ENCODE data around the gene ZNF362.

The ZNF362 gene

DNA sequence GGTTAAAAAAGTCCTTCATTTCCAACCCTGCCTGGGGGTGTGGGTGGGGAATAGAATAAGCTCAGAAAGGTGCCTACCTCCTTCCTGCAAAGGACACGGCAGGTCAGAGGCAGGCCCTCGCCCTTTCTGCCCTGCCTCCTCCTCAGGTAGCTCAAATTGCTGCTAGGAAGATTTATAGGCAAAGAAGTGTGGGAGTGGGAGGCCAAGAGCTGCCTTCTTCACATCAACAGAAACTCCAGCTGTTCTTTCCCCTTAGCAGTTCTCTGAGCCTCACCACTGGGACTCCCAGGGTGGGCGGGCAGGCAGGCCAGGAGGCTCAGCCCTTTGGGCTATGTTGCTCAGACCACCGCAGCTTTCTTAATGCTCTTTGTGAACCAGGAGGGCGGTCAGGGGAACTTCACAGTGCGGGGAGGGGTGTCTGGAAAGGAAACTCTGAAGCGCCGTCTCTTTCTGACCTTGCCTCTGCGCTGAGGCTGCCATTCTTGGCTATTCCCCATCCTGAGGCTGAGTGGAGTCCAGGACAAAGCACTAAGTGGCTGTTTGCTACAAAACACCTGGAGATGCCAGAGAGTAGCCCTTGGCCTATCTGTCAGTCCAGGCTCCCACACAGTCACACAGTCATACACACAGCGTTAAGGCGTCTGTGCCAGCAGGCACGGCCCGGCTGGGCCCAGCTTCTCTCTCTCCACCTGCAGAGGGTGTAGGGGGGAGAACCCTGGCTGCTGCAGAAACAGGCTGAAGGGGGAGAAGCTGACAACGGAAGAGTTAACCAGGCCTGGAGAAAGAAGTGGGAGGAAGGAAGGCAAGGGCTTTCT, 67.6 kb downstream of the ZNF362 start:
- DNase-seq (ENCODE audit: low read depth in 1 of 2, low spot score in 1 of 2): no peak

DNA sequence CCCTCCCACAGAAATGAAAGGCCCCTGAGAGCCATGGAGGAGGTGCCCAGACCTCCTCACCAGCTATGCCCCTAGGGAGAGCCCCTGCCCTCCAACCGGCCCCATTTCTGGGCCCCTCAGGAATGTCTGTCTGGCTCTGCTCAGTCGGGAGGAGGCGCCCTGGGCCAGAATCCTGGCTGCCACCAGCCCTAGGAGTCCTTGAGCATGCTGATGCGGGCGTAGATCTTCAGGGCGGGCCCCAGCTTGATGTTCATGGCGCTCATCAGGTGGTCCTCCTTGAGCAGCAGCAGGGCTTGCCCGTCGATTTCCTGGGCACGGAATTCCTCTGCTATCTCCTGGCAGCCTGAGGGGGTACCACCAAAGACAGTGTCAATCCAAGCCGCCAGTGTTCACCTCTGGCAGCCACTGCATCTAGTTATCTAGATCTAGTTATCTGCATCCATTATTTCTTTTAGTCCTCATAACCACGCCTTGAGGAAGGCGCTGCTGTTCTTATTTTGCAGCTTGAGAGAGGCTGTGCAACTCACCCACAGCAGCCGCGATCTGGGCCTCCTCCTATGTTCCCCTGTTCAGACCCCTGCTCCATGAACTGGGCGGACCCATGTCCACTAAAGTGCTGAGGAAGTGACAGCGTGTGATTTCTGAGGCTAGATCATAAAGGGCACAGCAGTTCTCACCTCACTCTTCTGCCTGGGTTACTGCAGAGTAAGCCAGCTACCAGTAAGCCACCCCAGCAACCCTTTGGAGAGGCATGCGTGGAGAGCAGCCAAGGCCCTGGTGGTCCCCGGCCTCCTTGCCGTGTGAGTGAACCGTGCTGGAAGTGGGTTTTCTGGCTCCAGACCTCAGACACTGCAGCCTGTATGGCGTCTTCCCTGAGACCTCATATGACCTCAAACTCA, 68.6 kb downstream of the ZNF362 start:
- no peak for DNase-seq (ENCODE audit: low read depth in 1 of 2, low spot score in 1 of 2)

DNA sequence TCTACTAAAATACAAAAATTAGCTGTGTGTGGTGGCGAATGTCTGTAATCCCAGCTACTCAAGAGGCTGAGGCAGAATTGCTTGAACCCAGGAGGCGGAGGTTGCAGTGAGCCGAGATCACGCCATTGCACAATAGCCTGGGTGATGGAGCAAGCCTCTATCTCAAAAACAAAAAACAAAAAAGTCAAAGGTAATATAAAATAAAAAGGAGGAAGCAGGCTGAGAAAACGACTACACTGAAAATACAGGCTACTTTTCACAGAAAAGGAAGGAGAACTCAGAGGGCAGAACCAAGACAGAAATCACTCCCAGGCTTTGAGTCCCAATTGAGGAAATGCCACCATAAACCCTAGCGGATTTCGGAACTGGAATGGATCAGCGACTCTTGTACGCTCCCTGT, 70.5 kb downstream of the ZNF362 start:
- DNase-seq (ENCODE audit: low read depth in 1 of 2, low spot score in 1 of 2): no peak

DNA sequence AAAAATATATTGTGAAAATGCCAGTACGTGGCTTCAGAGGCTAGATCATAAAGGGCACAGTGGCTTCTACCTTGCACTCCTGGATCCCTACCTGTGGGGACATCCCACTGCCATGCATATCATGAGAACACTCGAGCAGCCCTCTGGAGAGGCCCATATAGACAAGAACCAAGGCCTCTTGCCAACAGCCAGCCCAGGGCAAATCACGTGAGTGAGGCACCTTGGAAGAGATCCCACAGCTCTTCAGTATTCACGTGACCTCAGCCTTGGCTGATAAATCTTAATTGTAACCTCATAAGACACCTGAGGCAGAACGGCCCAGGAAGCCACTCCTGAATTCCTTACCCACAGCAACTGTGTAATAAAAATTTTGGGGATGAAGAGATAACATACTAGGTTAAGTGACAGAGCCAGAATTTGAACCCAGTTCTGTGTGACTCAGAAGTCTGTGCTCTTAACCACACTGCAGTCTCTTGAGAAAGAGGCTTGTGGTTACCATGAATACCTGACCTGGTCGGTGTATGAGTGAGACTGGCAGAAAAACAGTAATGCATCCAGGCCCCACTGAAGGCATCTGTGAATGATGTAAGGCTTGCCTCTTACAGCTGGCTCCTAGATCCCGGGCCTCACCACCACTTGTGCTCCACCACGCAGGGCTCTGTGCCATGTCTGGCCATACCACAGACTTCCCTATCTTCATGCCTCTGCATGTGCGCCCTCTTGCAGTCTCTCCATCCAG, 71.5 kb downstream of the ZNF362 start:
- DNase-seq (ENCODE audit: low read depth in 1 of 2, low spot score in 1 of 2): no peak

DNA sequence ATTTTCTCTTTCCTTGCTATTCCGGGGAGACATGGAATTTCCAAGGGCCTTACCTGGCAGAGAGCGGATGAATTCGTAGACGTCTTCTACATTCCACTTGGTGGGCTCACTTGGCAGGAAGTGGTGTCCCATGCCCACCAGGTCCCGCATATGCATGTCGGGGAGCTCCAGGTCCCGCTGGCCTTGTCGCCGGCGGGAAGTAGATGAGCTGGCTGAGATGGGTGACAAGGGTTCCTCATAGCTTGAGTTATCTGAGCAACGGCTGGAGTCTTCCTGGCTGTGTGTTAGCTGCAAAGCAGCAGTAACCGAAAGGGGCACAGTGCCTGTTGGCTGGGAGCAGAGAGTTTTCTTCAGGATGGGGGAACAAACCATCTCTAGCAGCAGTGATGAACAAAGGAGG, 72.5 kb downstream of the ZNF362 start:
- no peak for DNase-seq (ENCODE audit: low read depth in 1 of 2, low spot score in 1 of 2)

DNA sequence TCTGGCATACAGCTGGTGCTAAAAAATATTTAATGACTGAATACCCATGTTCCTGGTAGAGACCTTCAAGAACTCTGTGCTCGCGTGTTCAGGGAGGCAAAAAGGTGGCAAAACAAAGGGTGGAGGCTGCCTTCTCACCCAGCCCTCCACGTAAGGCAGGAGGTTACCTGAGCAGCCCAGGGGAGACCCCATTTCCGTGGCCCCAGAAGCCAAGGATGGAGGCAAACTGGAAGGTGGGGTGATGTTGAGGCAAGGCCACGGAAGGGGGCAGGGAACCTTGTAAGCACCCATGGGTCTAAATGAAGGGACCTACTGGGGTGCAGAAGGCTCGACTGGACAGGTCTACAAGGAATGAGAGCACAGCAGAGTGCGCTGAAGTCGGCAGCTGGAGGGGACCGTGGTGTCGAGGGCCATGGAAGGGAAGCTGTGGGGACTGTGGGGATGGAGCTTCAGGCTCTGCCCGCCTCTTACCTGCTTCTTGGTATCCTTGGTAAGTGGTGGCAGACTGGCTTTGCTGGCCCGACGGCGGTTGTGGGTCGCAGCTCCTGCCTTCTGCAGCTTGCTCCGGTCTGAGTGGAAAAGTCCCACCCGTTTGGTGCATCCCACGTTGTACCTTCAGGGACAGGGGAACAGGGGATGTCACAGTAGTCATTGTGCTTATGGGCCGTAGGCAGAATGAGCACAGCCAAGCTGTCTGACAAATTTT, 73.5 kb downstream of the ZNF362 start:
- no peak for DNase-seq (ENCODE audit: low read depth in 1 of 2, low spot score in 1 of 2)

- DNase-seq (ENCODE audit: low read depth in 1 of 2, low spot score in 1 of 2): no peak
Observed at GRCh38 chr1:33330361-33330890, 74.1 kb downstream of the ZNF362 start.

- no peak for DNase-seq (ENCODE audit: low read depth in 1 of 2, low spot score in 1 of 2)
Observed at GRCh38 chr1:33330906-33331305, 74.6 kb downstream of the ZNF362 start.

DNA sequence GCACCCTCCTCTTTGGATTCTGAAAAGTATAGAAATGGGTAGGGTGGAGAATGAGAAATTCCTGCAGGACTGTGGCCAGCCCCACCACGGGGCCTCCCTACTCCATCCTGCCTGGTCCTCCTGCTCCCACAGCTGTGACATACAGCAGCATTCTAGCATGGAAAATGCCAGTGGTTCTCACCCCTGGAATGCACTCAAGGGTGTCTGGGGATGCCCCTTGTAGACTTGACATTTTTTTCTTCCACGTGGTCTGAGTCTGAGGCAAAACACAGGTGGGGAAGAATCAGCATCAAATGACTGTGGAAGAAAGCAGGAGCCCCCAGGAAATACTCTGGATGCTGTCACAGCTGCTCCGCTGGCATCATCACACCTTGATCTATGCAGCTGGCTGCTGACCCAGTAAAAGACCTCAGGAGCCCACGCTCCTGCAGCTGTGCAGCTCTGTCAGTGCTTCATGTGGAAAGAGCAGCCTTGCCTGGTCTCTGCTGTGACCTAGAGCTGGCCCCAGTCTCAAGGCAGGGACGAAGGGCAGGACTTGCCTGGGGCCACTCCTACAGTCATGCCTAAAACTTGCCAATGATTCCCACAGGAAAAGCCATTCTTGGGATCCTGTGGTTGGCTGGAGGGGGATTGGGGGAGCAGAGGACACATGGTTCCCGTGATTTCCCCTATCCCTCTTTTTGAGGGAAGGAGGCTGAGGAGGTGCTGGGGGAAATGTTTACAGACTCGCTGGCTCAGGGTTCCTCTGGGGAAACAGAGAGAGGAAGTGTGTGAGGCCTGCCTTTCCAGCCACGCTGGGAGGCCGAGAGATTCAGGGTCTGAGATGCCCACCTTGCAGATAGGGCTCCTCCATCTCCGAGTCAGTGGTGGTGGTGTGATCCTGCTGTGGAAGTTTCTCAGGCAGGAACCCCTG, 75.4 kb downstream of the ZNF362 start:
- DNase-seq (ENCODE audit: low read depth in 1 of 2, low spot score in 1 of 2): no peak

GRCh38 chr1:33332357-33332789, 76.1 kb downstream of the ZNF362 start:
- DNase-seq (ENCODE audit: low read depth in 1 of 2, low spot score in 1 of 2): no peak

DNA sequence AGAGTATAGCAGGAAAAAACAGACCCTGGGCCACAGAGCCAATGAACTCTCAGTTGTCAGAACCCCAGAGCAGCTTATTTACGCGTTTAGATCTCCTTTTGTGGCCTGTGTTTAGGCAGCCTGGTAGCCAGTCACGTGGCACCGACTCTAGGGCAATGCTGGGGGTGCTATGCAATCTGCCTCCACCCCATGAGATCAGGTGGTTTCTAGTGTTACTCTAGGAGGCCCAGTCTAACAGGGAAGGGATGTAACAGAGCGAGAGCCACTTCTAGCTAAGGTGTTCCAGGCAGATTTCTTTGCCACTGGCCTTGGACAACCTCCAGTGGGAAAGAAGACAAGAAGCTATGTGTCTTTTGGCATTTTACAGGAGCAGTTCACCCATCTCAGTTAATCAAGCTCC, 76.6 kb downstream of the ZNF362 start:
- no peak for DNase-seq (ENCODE audit: low read depth in 1 of 2, low spot score in 1 of 2)

GRCh38 chr1:33334081-33334552, 77.8 kb downstream of the ZNF362 start:
- DNase-seq (ENCODE audit: low read depth in 1 of 2, low spot score in 1 of 2): no peak

- DNase-seq (ENCODE audit: low read depth in 1 of 2, low spot score in 1 of 2): no peak
Observed at GRCh38 chr1:33335020-33335419, 78.7 kb downstream of the ZNF362 start.

DNA sequence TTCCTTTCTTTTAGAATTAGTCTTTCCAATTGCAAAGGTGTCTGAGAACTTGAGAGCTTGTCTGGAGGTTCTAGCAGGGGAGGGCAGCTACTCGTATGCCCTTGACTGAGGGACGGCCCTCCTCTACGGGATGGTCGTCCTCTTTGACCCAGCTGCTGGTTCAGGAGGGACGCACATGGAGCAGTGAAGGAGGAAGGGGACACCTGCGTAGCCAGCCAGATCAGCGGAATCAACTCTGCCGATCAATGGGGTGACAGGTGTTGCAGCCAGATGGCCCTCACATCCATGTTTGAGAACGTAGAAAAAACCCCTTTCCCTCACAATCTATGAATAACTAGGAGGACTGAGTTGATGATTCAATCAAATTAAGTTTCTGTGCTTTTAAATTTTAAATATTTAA, 80.3 kb downstream of the ZNF362 start:
- no peak for DNase-seq (ENCODE audit: low read depth in 1 of 2, low spot score in 1 of 2)

GRCh38 chr1:33337441-33337840, 81.1 kb downstream of the ZNF362 start:
- no peak for DNase-seq (ENCODE audit: low read depth in 1 of 2, low spot score in 1 of 2)

- DNase-seq (ENCODE audit: low read depth in 1 of 2, low spot score in 1 of 2): no peak
Observed at GRCh38 chr1:33338048-33338439, 81.8 kb downstream of the ZNF362 start.

GRCh38 chr1:33338440-33339211, 82.3 kb downstream of the ZNF362 start:
- DNase-seq (ENCODE audit: low read depth in 1 of 2, low spot score in 1 of 2): no peak

DNA sequence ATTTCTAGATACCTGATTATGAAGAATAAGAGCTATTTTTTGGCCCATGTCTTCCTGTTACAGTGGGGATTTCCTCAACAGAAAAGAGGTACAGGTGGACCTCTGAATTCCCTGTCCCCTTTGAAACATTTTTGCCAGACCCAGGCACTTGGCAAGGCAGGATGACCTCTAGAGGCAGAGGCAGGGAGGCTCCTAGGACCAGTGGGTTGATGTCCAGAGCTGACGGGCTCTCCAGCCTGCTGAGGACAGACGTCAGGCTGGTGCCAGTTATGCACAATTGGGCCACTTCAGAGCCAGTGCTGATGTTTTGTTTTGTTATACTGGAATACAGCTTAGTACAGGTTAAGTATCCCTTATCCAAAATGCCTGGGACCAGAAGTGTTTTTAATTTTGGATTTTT, 83.1 kb downstream of the ZNF362 start:
- no peak for DNase-seq (ENCODE audit: low read depth in 1 of 2, low spot score in 1 of 2)

GRCh38 chr1:33341190-33341589, 84.9 kb downstream of the ZNF362 start:
- no peak for DNase-seq (ENCODE audit: low read depth in 1 of 2, low spot score in 1 of 2)
